SU-DHL-6 (cell line): ENCODE measurements around the gene JMJD6.

ENCODE experiments used
- H2AFZ ChIP-seq: fragments of 200-600 bp; sonication (generic); 2 replicates; pipeline ENCODE4 v1.6.1; 2014; ENCODE audit warnings: low read depth, mild to moderate bottlenecking, moderate library complexity, mixed read lengths, antibody characterized with exemption, low read length; ENCODE audit not compliant: severe bottlenecking
- H3F3A ChIP-seq: fragments of 200-600 bp; shearing (Covaris generic); 2 replicates; pipeline ENCODE4 v1.6.0; 2016; ENCODE audit warnings: antibody characterized with exemption, mild to moderate bottlenecking; ENCODE audit not compliant: insufficient read depth
- H3K27ac ChIP-seq: fragments of 200-600 bp; sonication (generic); 2 replicates; pipeline ENCODE4 v1.5.1; 2016; ENCODE audit warnings: low read depth, mild to moderate bottlenecking, low read length, moderate library complexity, mixed read lengths
- H3K27me3 ChIP-seq: fragments of 200-600 bp; sonication (generic), shearing (Covaris generic); 2 replicates; pipeline ENCODE4 v1.6.0; 2014; ENCODE audit warnings: mild to moderate bottlenecking, low read length
- H3K36me3 ChIP-seq: fragments of 200-600 bp; sonication (generic); 2 replicates; pipeline ENCODE4 v1.6.1; 2014; ENCODE audit warnings: mild to moderate bottlenecking, low read length, mixed read lengths
- H3K4me2 ChIP-seq: fragments of 300-600, 200-600 bp; shearing (Covaris generic), sonication (generic); 2 replicates; pipeline ENCODE4 v1.6.0; 2014; ENCODE audit warnings: low read length, low read depth, mild to moderate bottlenecking; ENCODE audit not compliant: poor library complexity, severe bottlenecking
- H3K4me3 ChIP-seq: fragments of 200-600 bp; sonication (generic); 2 replicates; pipeline ENCODE4 v1.5.1; 2014; ENCODE audit warnings: antibody characterized with exemption, low read length, mild to moderate bottlenecking, mixed read lengths; ENCODE audit not compliant: insufficient read depth, poor library complexity, severe bottlenecking
- H3K79me2 ChIP-seq: fragments of 200-600 bp; sonication (generic); 2 replicates; pipeline ENCODE4 v1.6.1; 2014; ENCODE audit warnings: mild to moderate bottlenecking, low read length, moderate library complexity; ENCODE audit not compliant: insufficient read depth
- H3K9ac ChIP-seq: fragments of 200-600 bp; sonication (generic); 2 replicates; pipeline ENCODE4 v1.7.0; 2014; ENCODE audit warnings: mild to moderate bottlenecking, low read length
- H3K9me2 ChIP-seq: fragments of 200-600 bp; sonication (generic); replicated peaks from 2 replicates; pipeline ENCODE4 v1.6.1; 2014; ENCODE audit warnings: low read length; ENCODE audit not compliant: insufficient read depth
- H3K9me3 ChIP-seq: fragments of 200-600 bp; sonication (generic); 2 replicates; pipeline ENCODE4 v1.6.1; 2014; ENCODE audit warnings: low read length, mixed read lengths; ENCODE audit not compliant: insufficient read depth
- H4K20me1 ChIP-seq: fragments of 200-600 bp; sonication (generic); 2 replicates; pipeline ENCODE4 v1.6.1; 2014; ENCODE audit warnings: low read depth, mild to moderate bottlenecking, antibody characterized with exemption, low read length, moderate library complexity, mixed read lengths
- EZH2phosphoT487 ChIP-seq: fragments of 200-600 bp; sonication (generic), shearing (Covaris generic); conservative IDR thresholded peaks from 2 replicates; pipeline ENCODE4 v1.6.1; 2018; ENCODE audit warnings: mild to moderate bottlenecking, antibody characterized with exemption, low read length, moderate library complexity, mixed read lengths
- TF ChIP-seq, protein P1 (sequence below): fragments of 200-600 bp; sonication (generic); IDR thresholded peaks from one replicate; pipeline ENCODE4 v1.5.1; 2017; ENCODE audit warnings: antibody characterized with exemption, mild to moderate bottlenecking, low read length, moderate library complexity; ENCODE audit not compliant: insufficient read depth, poor library complexity, severe bottlenecking

The JMJD6 gene

DNA sequence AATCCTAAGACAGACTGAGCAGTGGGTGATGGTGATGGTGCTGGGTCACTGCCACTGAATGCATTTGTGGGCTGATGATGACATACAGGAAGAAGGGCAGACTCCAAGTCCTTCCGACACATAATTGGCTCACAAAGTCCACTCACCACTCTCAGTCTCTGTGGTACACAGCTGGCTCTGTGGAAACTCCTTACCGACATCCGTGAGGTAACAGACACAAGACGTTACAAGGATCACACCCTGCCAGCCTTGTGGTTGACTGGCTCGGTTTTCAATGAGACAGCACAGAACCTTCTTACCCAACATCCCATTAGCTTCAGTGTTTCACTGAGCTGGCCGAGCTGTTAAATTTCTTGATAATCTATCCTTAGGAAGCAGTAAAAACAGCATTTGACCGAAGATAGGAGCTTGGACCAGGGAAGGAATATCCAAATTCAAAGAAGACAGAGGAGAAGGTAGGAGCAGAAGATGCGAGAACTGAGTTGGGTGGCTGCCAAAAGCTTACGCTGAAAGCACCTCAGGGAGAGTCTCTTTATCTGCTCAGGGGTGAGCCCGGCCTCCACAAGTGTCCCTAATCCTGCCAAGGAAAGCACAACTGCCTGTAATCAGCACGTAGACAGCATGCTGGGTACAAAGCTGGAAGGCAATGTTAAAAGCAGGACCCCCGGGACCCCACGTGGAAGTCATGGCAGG lies 10.1 kb downstream of the JMJD6 start:
- H3F3A ChIP-seq: 0 out of 2 replicates have a peak, but pooled peaks cover 4% of the 10 kb centered on the region
- H3K36me3 ChIP-seq: 0 out of 2 replicates have a peak, but pooled peaks cover 6% of the 10 kb centered on the region

DNA sequence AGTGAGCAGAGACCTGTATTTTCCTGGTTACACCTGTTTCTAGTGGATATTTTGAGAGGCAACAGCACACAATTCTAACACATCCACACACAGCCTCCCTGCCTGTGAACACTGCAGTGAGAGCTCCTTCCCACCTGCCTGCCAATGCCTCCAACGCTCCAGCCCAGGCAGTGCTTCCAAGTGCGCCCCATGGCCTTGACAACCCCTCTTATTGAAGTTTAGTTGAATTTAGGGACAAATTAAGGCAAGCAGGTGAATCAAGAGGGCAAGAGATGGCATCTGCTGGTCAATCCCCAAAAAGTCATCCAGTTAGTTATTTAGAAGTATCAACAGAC lies 10.9 kb downstream of the JMJD6 start:
- no peaks in the 10 kb centered on the region for H3K9me2 ChIP-seq
- 0 out of 2 replicates have a peak, but pooled peaks cover 5% of the 10 kb centered on the region for H3K36me3 ChIP-seq
- H3K27ac ChIP-seq: no peak overlapping the region
- no peaks in the 10 kb centered on the region for H3K79me2 ChIP-seq
- no peak overlapping the region for H2AFZ ChIP-seq
- no peak overlapping the region for H3K4me3 ChIP-seq
- 0 out of 2 replicates have a peak, but pooled peaks cover 4% of the 10 kb centered on the region for H3F3A ChIP-seq
- TF ChIP-seq, protein P1, sequence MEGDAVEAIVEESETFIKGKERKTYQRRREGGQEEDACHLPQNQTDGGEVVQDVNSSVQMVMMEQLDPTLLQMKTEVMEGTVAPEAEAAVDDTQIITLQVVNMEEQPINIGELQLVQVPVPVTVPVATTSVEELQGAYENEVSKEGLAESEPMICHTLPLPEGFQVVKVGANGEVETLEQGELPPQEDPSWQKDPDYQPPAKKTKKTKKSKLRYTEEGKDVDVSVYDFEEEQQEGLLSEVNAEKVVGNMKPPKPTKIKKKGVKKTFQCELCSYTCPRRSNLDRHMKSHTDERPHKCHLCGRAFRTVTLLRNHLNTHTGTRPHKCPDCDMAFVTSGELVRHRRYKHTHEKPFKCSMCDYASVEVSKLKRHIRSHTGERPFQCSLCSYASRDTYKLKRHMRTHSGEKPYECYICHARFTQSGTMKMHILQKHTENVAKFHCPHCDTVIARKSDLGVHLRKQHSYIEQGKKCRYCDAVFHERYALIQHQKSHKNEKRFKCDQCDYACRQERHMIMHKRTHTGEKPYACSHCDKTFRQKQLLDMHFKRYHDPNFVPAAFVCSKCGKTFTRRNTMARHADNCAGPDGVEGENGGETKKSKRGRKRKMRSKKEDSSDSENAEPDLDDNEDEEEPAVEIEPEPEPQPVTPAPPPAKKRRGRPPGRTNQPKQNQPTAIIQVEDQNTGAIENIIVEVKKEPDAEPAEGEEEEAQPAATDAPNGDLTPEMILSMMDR: no peak
- no peak for TF ChIP-seq EZH2phosphoT487
- no peak overlapping the region for H3K9ac ChIP-seq
- no peaks in the 10 kb centered on the region for H3K27me3 ChIP-seq
- no peak overlapping the region for H3K4me2 ChIP-seq
- H4K20me1 ChIP-seq: no peaks in the 10 kb centered on the region
- H3K9me3 ChIP-seq: no peaks in the 10 kb centered on the region

More for the DNA sequence above, 10.1 kb downstream of the JMJD6 start:
- H3K27ac ChIP-seq: no peak overlapping the region
- no peak overlapping the region for H3K9ac ChIP-seq
- no peaks in the 10 kb centered on the region for H3K79me2 ChIP-seq
- no peak overlapping the region for H3K4me3 ChIP-seq
- TF ChIP-seq, protein P1: no peak
- TF ChIP-seq EZH2phosphoT487: no peak
- no peaks in the 10 kb centered on the region for H3K9me2 ChIP-seq
- H3K9me3 ChIP-seq: no peaks in the 10 kb centered on the region
- no peak overlapping the region for H2AFZ ChIP-seq
- no peak overlapping the region for H3K4me2 ChIP-seq
- H3K27me3 ChIP-seq: no peaks in the 10 kb centered on the region
- H4K20me1 ChIP-seq: no peaks in the 10 kb centered on the region

DNA sequence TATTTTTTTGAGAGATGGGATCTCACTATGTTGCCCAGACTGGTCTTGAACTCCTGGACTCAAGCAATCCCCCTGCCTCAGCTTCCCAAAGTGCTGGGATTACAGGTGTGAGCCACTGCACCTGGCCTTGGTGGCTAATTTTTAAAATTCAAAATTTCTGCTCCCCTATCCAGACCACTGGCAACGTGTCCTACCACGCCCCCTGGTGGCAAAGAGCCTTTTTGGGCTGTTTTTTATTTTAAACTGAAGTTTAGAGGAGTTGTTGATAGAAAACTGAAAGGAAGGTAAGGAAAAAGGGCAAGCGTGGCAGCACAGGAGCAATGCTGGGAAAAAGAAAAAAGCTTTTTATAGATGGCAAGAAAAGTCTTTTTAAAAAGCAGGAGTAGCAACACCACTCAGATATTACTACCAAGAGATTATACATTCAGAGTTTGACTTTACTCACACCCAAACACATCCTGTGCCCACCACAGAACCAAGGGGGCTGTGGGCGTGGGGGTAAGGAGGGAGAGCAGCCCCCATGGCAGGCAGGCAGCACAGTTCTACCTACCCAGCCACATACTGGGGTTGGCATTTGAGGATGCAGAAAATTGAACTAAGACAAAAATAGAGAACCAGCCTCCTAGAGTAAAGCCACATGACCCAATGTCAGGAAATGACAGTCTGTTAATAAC lies 11.4 kb downstream of the JMJD6 start:
- no peak overlapping the region for H3K27ac ChIP-seq
- H3K9me3 ChIP-seq: no peaks in the 10 kb centered on the region
- 0 out of 2 replicates have a peak, but pooled peaks cover 4% of the 10 kb centered on the region for H3F3A ChIP-seq
- no peaks in the 10 kb centered on the region for H3K79me2 ChIP-seq
- no peak overlapping the region for H2AFZ ChIP-seq
- H3K9ac ChIP-seq: no peak overlapping the region
- H3K9me2 ChIP-seq: no peaks in the 10 kb centered on the region
- TF ChIP-seq, protein P1: peak; percentile 96
- no peak for TF ChIP-seq EZH2phosphoT487
- H3K4me2 ChIP-seq: no peak overlapping the region
- H4K20me1 ChIP-seq: no peaks in the 10 kb centered on the region
- H3K4me3 ChIP-seq: no peak overlapping the region
- H3K27me3 ChIP-seq: no peaks in the 10 kb centered on the region
- no peaks in the 10 kb centered on the region for H3K36me3 ChIP-seq
